GM12878 (cell line): ENCODE results near the gene SLC5A10. TPM values are rescaled to one million over a fixed set of nuclear protein-coding genes. Genes with fewer than 3 reads are reported as not detected.

Experiments used
- ATAC-seq: fragments of 200-7000 bp; cut with Tn5 transposase; 3 replicates; pipeline ENCODE4 v1.9.1; 2020; ENCODE audit warnings: mild to moderate bottlenecking, moderate library complexity
- BruUV-seq: library from RNA; stranded (reverse); fragments of 400-500 nt; replicated peaks from 2 replicates; lab custom pipeline; 2021; lab: Mats Ljungman, UMichigan
- CTCF ChIA-PET: fragments of 300-600 bp; sonication (Branson Sonifier 250); formaldehyde crosslinking; extraction: SDS; loops from one replicate; lab custom pipeline; 2021; ENCODE audit warnings: inconsistent platforms; lab: Yijun Ruan, JAX
- POLR2A ChIA-PET: fragments of 350-600 bp; formaldehyde crosslinking; extraction: SDS; loops from one replicate; lab custom pipeline; 2021; ENCODE audit warnings: inconsistent platforms; lab: Charles Lee
- RAD21 ChIA-PET: fragments of 300-600 bp; sonication (Branson Sonifier 250); formaldehyde crosslinking; loops from one replicate; lab custom pipeline; 2023; ENCODE audit warnings: antibody characterized with exemption; ENCODE audit not compliant: unreplicated experiment; lab: Charles Lee
- SMC1A ChIA-PET: fragments of 300-600 bp; sonication (Branson Sonifier 250); formaldehyde crosslinking; loops from one replicate; lab custom pipeline; 2023; ENCODE audit not compliant: unreplicated experiment, uncharacterized antibody; lab: Charles Lee
- DNase-seq: peaks from one replicate; pipeline ENCODE4 v3.0.0-alpha.2; 2011; ENCODE audit warnings: low read depth, low spot score
- FAIRE-seq: peaks from 3 replicates; lab custom pipeline; 2011; peaks lifted over from hg19 to GRCh38; lab: Jason Lieb, UNC
- H2AFZ ChIP-seq: 2 replicates; pipeline ENCODE4 v1.6.0; 2011; ENCODE audit warnings: low read depth, low read length, control low read depth; ENCODE audit not compliant: control insufficient read depth
- H3K27ac ChIP-seq: 2 replicates; pipeline ENCODE4 v1.5.1; 2011; ENCODE audit warnings: control low read depth; ENCODE audit not compliant: control insufficient read depth, insufficient read depth
- H3K27me3 ChIP-seq, 2 experiments: replicated peaks in 1 of 2; 2 replicates each; pipeline versions ENCODE4 v1.6.0 to v1.6.1; 2011; ENCODE audit warnings: low read length in 1 of 2; ENCODE audit not compliant: control insufficient read depth in 2 of 2, insufficient read depth in 2 of 2
- H3K36me3 ChIP-seq, 2 experiments: 2 replicates each; pipeline ENCODE4 v1.5.1; 2011; ENCODE audit warnings: low read length in 1 of 2; ENCODE audit not compliant: control insufficient read depth in 2 of 2, insufficient read depth in 2 of 2
- H3K4me1 ChIP-seq: 2 replicates; pipeline ENCODE4 v1.6.1; 2011; ENCODE audit warnings: mild to moderate bottlenecking, low read length, moderate library complexity, mixed read lengths; ENCODE audit not compliant: control insufficient read depth, insufficient read depth
- H3K4me2 ChIP-seq: 2 replicates; pipeline ENCODE4 v1.6.0; 2011; ENCODE audit warnings: control low read depth; ENCODE audit not compliant: control insufficient read depth, insufficient read depth
- H3K4me3 ChIP-seq: fragments of 200-600 bp; sonication (generic); 2 replicates; pipeline ENCODE4 v1.5.1; 2016
- H3K79me2 ChIP-seq: 2 replicates; pipeline ENCODE4 v1.6.0; 2011; ENCODE audit warnings: low read length; ENCODE audit not compliant: control insufficient read depth, insufficient read depth
- H3K9ac ChIP-seq: 2 replicates; pipeline ENCODE4 v1.8.0; 2011; ENCODE audit warnings: low read length, control low read depth, mixed read lengths; ENCODE audit not compliant: control insufficient read depth, insufficient read depth
- H3K9me3 ChIP-seq: replicated peaks from 3 replicates; pipeline ENCODE4 v1.5.1; 2011; ENCODE audit warnings: mild to moderate bottlenecking, low read length; ENCODE audit not compliant: control insufficient read depth, insufficient read depth
- H4K20me1 ChIP-seq: 2 replicates; pipeline ENCODE4 v1.6.0; 2011; ENCODE audit not compliant: control insufficient read depth, insufficient read depth
- ASH2L ChIP-seq: fragments of 300-600, 200-600 bp; sonication (generic); IDR thresholded peaks from 2 replicates; pipeline ENCODE4 v1.6.1; 2017; ENCODE audit warnings: low read depth, mild to moderate bottlenecking, borderline replicate concordance
- CHD4 ChIP-seq: fragments of 200-600 bp; sonication (generic); IDR thresholded peaks from 2 replicates; pipeline ENCODE4 v1.6.1; 2016; ENCODE audit warnings: mild to moderate bottlenecking
- FOXM1 ChIP-seq: IDR thresholded peaks from 2 replicates; pipeline ENCODE4 v1.6.1; 2012; ENCODE audit warnings: low read depth, mild to moderate bottlenecking, inconsistent platforms, low read length, moderate library complexity
- NRF1 ChIP-seq: conservative IDR thresholded peaks from 2 replicates; pipeline ENCODE4 v1.6.1; 2011; ENCODE audit warnings: mild to moderate bottlenecking, low read depth, low read length, improper control_type of control experiment
- RCOR1 ChIP-seq: conservative IDR thresholded peaks from 2 replicates; pipeline ENCODE4 v1.6.1; 2012; ENCODE audit warnings: low read depth, low read length, improper control_type of control experiment
- SMAD5 ChIP-seq: IDR thresholded peaks from 2 replicates; pipeline ENCODE4 v1.6.1; 2016; ENCODE audit warnings: antibody characterized with exemption, low read depth
- SPI1 ChIP-seq: IDR thresholded peaks from 2 replicates; pipeline ENCODE4 v1.6.1; 2011; ENCODE audit warnings: low read depth, mild to moderate bottlenecking, low read length, moderate library complexity, borderline replicate concordance; ENCODE audit not compliant: insufficient read depth
- ZNF274 ChIP-seq: IDR thresholded peaks from one replicate; pipeline ENCODE4 v1.8.0; 2011; ENCODE audit not compliant: insufficient read length, insufficient read depth
- WGBS: methylation state at CpG from one replicate; pipeline ENCODE4 v1.1.6; 2016; ENCODE audit warnings: low lambda C conversion rate; ENCODE audit not compliant: insufficient replicate concordance, insufficient coverage; ENCODE audit errors: missing lambda C conversion rate; 5-methylcytosine and 5-hydroxymethylcytosine counted together
- in situ Hi-C: fragments of 300-500 bp; cut with MboI; formaldehyde crosslinking; loops from 9 replicates; pipeline ENCODE4 v1.14.3; 2018; ENCODE audit warnings: mixed read lengths
- intact Hi-C: fragments of 100-400 bp; cut with micrococcal nuclease; formaldehyde crosslinking; loops from one replicate; pipeline ENCODE4 v1.14.2; 2022; ENCODE audit not compliant: unreplicated experiment
- polyA plus RNA-seq, 11 experiments: library from polyadenylated mRNA; depleted of rRNA in 4 of 11; unstranded in 6 of 11; stranded (reverse) in 5 of 11; fragments of >200 nt; fragmentation: Nextera tagmentation in 4 of 11; fragmentation: Illumina TruSeq in 1 of 11; extraction: Ambion mirVana in 4 of 11; extraction: Trizol in 1 of 11; gene quantifications; 1 replicate in 1 of 11; 2 replicates in 10 of 11; pipeline versions ENCODE4 v1.2.1 to v1.2.3, GENCODE V29; 2011 to 2016; ENCODE audit warnings: inconsistent platforms in 2 of 11, missing spikeins in 2 of 11, low read depth in 1 of 11
- total RNA-seq, 4 experiments: library from RNA; depleted of rRNA in 3 of 4; stranded (reverse); fragments of >200 nt in 3 of 4; fragmentation: Illumina TruSeq in 1 of 4; extraction: Trizol in 1 of 4; gene quantifications; 2 replicates each; pipeline versions ENCODE4 v1.2.1 to v1.2.3, GENCODE V29; 2013 to 2021
- TF ChIP-seq, protein P1 (sequence below): fragments of 450-650 bp; IDR thresholded peaks from 2 replicates; pipeline ENCODE4 v1.6.1; 2016; ENCODE audit warnings: mild to moderate bottlenecking
- TF ChIP-seq, protein P2 (sequence below): fragments of 450-650 bp; IDR thresholded peaks from 2 replicates; pipeline ENCODE4 v1.6.1; 2014; ENCODE audit warnings: mild to moderate bottlenecking
- TF ChIP-seq, protein P3 (sequence below): fragments of 450-650 bp; formaldehyde crosslinking; IDR thresholded peaks from 2 replicates; pipeline ENCODE4 v1.5.0; 2022; ENCODE audit warnings: mild to moderate bottlenecking, missing genetic modification characterization
- TF ChIP-seq, protein P4 (sequence below): fragments of 450-650 bp; IDR thresholded peaks from 2 replicates; pipeline ENCODE4 v1.6.1; 2017; ENCODE audit warnings: mild to moderate bottlenecking, moderate library complexity
- TF ChIP-seq, protein P5 (sequence below): IDR thresholded peaks from 2 replicates; pipeline ENCODE4 v1.6.1; 2011; ENCODE audit warnings: borderline replicate concordance, low read depth, mild to moderate bottlenecking, moderate library complexity, mixed read lengths, low read length; ENCODE audit not compliant: insufficient read depth; ENCODE audit errors: extremely low read length

SLC5A10 gene
- total and polyA plus RNA-seq, 10 of the 15 experiments (the other 5 are each of a cell fraction or from before 2014, with no cell fraction given): under 0.01 to 0.18 (median 0.07) TPM; not detected in 4

DNA sequence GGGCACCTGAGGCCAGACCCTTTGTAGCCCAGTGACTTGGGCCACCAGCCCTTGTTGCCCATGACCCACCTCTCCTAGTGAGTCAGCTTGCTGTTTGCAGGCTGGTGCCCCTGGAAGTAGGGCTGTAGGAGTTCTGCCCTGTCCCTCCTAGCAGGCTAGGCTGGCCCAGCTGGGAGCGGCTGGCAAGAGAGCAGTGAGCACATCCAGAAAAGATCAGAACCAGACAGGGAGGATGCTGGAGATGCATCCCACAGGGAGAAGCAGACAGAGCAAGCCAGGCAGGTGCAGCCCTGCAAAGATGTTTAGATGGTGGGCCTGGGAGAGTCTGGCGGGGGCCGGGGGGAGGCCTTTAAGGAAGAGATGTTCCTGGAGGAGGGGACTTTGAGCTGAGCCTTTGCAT is 2.4 kb downstream of the SLC5A10 start:
- no TSS peak for BruUV-seq
- POLR2A ChIA-PET: interaction anchor here (1.0 kb wide), 1 partner anchor 10 kb away, joined by 3 read pairs; no protein-coding TSS in a partner anchor
- TF ChIP-seq, protein P1, sequence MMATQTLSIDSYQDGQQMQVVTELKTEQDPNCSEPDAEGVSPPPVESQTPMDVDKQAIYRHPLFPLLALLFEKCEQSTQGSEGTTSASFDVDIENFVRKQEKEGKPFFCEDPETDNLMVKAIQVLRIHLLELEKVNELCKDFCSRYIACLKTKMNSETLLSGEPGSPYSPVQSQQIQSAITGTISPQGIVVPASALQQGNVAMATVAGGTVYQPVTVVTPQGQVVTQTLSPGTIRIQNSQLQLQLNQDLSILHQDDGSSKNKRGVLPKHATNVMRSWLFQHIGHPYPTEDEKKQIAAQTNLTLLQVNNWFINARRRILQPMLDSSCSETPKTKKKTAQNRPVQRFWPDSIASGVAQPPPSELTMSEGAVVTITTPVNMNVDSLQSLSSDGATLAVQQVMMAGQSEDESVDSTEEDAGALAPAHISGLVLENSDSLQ: no peak
- TF ChIP-seq, protein P2, sequence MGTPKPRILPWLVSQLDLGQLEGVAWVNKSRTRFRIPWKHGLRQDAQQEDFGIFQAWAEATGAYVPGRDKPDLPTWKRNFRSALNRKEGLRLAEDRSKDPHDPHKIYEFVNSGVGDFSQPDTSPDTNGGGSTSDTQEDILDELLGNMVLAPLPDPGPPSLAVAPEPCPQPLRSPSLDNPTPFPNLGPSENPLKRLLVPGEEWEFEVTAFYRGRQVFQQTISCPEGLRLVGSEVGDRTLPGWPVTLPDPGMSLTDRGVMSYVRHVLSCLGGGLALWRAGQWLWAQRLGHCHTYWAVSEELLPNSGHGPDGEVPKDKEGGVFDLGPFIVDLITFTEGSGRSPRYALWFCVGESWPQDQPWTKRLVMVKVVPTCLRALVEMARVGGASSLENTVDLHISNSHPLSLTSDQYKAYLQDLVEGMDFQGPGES: no peak
- TF ChIP-seq, protein P3, sequence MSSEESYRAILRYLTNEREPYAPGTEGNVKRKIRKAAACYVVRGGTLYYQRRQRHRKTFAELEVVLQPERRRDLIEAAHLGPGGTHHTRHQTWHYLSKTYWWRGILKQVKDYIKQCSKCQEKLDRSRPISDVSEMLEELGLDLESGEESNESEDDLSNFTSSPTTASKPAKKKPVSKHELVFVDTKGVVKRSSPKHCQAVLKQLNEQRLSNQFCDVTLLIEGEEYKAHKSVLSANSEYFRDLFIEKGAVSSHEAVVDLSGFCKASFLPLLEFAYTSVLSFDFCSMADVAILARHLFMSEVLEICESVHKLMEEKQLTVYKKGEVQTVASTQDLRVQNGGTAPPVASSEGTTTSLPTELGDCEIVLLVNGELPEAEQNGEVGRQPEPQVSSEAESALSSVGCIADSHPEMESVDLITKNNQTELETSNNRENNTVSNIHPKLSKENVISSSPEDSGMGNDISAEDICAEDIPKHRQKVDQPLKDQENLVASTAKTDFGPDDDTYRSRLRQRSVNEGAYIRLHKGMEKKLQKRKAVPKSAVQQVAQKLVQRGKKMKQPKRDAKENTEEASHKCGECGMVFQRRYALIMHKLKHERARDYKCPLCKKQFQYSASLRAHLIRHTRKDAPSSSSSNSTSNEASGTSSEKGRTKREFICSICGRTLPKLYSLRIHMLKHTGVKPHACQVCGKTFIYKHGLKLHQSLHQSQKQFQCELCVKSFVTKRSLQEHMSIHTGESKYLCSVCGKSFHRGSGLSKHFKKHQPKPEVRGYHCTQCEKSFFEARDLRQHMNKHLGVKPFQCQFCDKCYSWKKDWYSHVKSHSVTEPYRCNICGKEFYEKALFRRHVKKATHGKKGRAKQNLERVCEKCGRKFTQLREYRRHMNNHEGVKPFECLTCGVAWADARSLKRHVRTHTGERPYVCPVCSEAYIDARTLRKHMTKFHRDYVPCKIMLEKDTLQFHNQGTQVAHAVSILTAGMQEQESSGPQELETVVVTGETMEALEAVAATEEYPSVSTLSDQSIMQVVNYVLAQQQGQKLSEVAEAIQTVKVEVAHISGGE: no peak
- TF ChIP-seq RCOR1 (no peak), ZNF274 (no peak), CHD4 (no peak), FOXM1 (no peak), SMAD5 (no peak), NRF1 (no peak), ASH2L (no peak), SPI1 (no peak)
- TF ChIP-seq, protein P4, sequence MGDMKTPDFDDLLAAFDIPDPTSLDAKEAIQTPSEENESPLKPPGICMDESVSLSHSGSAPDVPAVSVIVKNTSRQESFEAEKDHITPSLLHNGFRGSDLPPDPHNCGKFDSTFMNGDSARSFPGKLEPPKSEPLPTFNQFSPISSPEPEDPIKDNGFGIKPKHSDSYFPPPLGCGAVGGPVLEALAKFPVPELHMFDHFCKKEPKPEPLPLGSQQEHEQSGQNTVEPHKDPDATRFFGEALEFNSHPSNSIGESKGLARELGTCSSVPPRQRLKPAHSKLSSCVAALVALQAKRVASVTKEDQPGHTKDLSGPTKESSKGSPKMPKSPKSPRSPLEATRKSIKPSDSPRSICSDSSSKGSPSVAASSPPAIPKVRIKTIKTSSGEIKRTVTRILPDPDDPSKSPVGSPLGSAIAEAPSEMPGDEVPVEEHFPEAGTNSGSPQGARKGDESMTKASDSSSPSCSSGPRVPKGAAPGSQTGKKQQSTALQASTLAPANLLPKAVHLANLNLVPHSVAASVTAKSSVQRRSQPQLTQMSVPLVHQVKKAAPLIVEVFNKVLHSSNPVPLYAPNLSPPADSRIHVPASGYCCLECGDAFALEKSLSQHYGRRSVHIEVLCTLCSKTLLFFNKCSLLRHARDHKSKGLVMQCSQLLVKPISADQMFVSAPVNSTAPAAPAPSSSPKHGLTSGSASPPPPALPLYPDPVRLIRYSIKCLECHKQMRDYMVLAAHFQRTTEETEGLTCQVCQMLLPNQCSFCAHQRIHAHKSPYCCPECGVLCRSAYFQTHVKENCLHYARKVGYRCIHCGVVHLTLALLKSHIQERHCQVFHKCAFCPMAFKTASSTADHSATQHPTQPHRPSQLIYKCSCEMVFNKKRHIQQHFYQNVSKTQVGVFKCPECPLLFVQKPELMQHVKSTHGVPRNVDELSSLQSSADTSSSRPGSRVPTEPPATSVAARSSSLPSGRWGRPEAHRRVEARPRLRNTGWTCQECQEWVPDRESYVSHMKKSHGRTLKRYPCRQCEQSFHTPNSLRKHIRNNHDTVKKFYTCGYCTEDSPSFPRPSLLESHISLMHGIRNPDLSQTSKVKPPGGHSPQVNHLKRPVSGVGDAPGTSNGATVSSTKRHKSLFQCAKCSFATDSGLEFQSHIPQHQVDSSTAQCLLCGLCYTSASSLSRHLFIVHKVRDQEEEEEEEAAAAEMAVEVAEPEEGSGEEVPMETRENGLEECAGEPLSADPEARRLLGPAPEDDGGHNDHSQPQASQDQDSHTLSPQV: no peak
- TF ChIP-seq, protein P5, sequence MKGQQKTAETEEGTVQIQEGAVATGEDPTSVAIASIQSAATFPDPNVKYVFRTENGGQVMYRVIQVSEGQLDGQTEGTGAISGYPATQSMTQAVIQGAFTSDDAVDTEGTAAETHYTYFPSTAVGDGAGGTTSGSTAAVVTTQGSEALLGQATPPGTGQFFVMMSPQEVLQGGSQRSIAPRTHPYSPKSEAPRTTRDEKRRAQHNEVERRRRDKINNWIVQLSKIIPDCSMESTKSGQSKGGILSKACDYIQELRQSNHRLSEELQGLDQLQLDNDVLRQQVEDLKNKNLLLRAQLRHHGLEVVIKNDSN: no peak

More for the DNA sequence above, 2.4 kb downstream of the SLC5A10 start:
- no peak overlapping the region for H3K4me3 ChIP-seq
- H4K20me1 ChIP-seq: no peaks in the 10 kb centered on the region
- H3K27me3 ChIP-seq: no peaks in the 10 kb centered on the region
- H3K4me2 ChIP-seq: no peak overlapping the region
- DNase-seq (no peak), ATAC-seq (no peak), FAIRE-seq (no peak)
- CTCF ChIA-PET: interaction anchor here (1.3 kb wide), 1 partner anchor 329 kb away, joined by 5 read pairs; no protein-coding TSS in a partner anchor
- H3K9me3 ChIP-seq: no peaks in the 10 kb centered on the region
- RAD21 ChIA-PET: no interaction called here
- intact Hi-C loops (no loop called here), in situ Hi-C loops (no loop called here)
- H3K4me1 ChIP-seq: no peaks in the 10 kb centered on the region
- SMC1A ChIA-PET: interaction anchor here (0.9 to 1.9 kb wide), 6 partner anchors 11 to 93 kb away, joined by 3 to 8 read pairs (median 4); no protein-coding TSS in a partner anchor
- no peak overlapping the region for H2AFZ ChIP-seq
- 84% methylated on average over 3 of the region's 3 CpGs for WGBS
- H3K9ac ChIP-seq: no peak overlapping the region
- H3K27ac ChIP-seq: no peak overlapping the region
- no peaks in the 10 kb centered on the region for H3K36me3 ChIP-seq
- no peaks in the 10 kb centered on the region for H3K79me2 ChIP-seq
